Lower leg skin (tissue), 4 donors: ENCODE measurements around the gene ADRB2. TPM values are rescaled to one million over a fixed set of nuclear protein-coding genes. Genes with fewer than 3 reads are reported as not detected.

ENCODE experiments used
- DNase-seq, 2 donors: peaks; one replicate each; pipeline ENCODE4 v3.0.0-alpha.2; 2019; ENCODE audit warnings: low spot score in 2 of 2
- H3K4me3 ChIP-seq: fragments of 200-600 bp; sonication (generic); 2 replicates; pipeline ENCODE4 v1.5.1; 2017; ENCODE audit warnings: mild to moderate bottlenecking, low read depth; ENCODE audit not compliant: poor library complexity, severe bottlenecking
- POLR2A ChIP-seq, 2 donors: fragments of 450-650 bp; IDR thresholded peaks; one replicate each; pipeline ENCODE4 v1.6.1; 2016 to 2017; ENCODE audit warnings: antibody characterized with exemption in 2 of 2, mild to moderate bottlenecking in 1 of 2, moderate library complexity in 1 of 2
- WGBS, 2 donors: methylation state at CpG; one replicate each; pipeline ENCODE4 v1.1.5; 2018; 5-methylcytosine and 5-hydroxymethylcytosine counted together
- intact Hi-C: fragments of 100-400 bp; cut with DNase I; formaldehyde crosslinking; loops from one replicate; pipeline ENCODE4 v1.15.0; 2023; ENCODE audit warnings: low total_unique reads
- total RNA-seq, 4 donors: library from RNA; depleted of rRNA; stranded (reverse); fragments of >200 nt; gene quantifications; one replicate each; pipeline ENCODE4 v1.1.0, GENCODE V29; 2016
- TF ChIP-seq, protein P1 (sequence below), 3 donors: fragments of 450-650 bp; IDR thresholded peaks; one replicate each; pipeline ENCODE4 v1.5.1; 2016; ENCODE audit warnings: antibody characterized with exemption in 3 of 3, mild to moderate bottlenecking in 3 of 3, moderate library complexity in 2 of 3

Gene ADRB2
- total RNA-seq, 4 donors from 2014 or later, result 31.4 to 90.3 (median 42.9) TPM

DNA sequence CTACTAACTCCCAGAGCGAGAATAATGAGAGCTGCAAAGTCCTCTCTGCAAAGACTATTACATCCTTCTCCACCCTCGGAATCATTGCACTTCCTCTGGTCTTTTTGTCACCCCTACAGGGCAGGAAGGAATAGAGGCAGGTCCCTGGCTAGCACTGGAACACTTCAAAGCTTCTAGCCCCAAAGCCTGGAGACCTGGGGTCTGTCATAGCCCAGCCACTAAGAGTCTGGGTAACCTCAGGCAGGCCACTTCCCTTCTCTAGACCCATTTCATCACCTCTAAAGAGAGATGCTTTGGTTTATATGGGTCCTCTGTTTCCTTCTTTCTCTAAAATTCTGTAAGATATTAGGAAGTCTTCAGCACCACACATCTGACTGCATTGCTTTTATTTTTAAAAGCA, 6.7 kb downstream of the ADRB2 start:
- no peak for TF ChIP-seq POLR2A (IDR thresholded peaks at IDR 0.05)
- TF ChIP-seq, protein P1, sequence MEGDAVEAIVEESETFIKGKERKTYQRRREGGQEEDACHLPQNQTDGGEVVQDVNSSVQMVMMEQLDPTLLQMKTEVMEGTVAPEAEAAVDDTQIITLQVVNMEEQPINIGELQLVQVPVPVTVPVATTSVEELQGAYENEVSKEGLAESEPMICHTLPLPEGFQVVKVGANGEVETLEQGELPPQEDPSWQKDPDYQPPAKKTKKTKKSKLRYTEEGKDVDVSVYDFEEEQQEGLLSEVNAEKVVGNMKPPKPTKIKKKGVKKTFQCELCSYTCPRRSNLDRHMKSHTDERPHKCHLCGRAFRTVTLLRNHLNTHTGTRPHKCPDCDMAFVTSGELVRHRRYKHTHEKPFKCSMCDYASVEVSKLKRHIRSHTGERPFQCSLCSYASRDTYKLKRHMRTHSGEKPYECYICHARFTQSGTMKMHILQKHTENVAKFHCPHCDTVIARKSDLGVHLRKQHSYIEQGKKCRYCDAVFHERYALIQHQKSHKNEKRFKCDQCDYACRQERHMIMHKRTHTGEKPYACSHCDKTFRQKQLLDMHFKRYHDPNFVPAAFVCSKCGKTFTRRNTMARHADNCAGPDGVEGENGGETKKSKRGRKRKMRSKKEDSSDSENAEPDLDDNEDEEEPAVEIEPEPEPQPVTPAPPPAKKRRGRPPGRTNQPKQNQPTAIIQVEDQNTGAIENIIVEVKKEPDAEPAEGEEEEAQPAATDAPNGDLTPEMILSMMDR (IDR thresholded peaks at IDR 0.05), result no peak
- intact Hi-C loops, result no loop called here
- WGBS, 2 donors, result 60 to 66% methylated on average over 2 of the region's 2 CpGs
- no peak for DNase-seq
- H3K4me3 ChIP-seq, result no peak overlapping the region

DNA sequence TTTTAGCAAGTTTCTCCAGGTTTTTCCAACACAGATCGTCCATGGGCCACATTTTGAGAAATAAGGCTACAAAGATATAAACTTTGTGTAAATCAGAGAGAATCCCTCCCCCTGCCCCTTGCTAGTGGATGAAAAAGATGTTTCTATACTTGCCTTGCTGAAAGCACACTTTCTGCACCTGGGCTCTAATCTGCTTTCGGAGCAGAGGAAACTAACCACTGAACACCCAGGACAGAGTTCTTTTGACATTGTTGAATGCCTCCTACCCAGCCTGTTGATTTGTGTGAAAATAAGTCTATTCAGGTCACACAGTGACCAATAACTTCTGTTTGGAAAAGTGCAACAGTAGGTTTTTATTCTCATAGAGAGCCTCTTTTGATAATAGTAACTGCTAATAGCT, 7.5 kb downstream of the ADRB2 start:
- intact Hi-C loops, result no loop called here
- WGBS, 2 donors, result 77 to 93% methylated on average over 2 of the region's 2 CpGs
- H3K4me3 ChIP-seq, result no peak overlapping the region
- DNase-seq, result no peak
- TF ChIP-seq, protein P1 (IDR thresholded peaks at IDR 0.05), result no peak
- TF ChIP-seq POLR2A (IDR thresholded peaks at IDR 0.05), result no peak

DNA sequence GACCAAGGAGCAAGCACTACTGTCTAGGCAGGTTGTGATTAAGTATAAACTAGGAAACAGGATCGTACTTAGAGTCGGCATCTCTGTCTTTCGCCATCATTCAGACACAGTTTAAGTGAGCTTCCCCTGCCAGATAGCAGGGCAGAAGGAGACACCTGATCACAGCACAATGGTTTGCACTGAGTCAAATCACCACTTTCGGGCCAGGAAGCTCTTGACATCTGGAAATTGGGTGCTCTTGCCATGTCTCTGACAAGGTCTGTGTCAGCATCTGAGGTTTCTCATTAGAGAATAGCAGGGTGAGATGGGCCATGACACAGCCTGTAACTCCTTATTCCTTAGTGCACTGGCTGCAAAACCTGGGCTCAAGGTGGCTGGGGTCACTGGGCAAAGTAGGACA, 8.3 kb downstream of the ADRB2 start:
- no peak for DNase-seq
- intact Hi-C loops, result no loop called here
- 75 to 86% methylated on average over 4 of the region's 4 CpGs for WGBS, 2 donors
- H3K4me3 ChIP-seq, result no peak overlapping the region
- TF ChIP-seq, protein P1 (IDR thresholded peaks at IDR 0.05), result no peak
- TF ChIP-seq POLR2A (IDR thresholded peaks at IDR 0.05), result no peak

DNA sequence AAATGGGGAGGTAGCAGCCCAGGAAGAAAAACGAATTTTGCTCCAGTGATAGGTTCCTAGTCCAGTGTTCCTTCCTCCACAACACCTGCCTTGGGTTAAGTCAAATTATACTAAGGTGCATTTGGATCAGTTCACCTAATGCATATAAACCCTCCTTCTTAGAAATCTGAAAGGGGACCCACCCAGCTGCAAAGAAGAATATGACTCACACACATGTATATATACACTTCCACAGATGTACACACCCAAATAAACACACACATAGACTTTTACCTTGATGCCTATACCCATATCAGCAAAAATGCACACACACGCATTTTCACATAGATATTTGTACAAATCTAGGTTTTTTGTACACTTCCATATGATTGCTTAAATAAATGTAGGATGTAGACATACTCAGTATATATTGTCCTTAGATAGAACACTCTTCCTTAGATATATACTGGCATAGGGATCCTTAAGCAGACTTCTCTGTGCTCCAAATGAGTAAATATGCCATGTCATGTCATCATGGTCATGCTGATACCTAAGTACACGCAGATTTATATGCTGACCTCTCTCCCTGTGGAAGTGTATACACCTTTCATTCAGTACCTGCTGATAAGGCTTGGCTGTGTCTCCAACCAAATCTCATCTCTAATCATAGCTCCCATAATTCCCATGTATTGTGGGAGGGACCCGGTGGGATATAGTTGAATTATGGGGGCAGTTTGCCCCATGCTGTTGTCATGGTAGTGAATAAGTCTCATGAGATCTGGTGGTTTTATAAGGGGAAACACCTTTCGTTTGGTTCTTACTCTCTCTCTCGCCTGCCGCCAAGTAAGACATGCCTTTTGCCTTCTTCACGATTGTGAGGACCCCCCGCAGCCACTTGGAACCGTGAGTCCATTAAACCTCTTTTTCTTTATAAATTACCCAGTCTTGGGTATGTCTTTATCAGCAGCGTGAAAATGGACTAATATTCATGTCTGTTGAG, 10.2 kb downstream of the ADRB2 start:
- 87 to 89% methylated on average over 11 of the region's 11 CpGs for WGBS, 2 donors
- H3K4me3 ChIP-seq, result no peak overlapping the region
- intact Hi-C loops, result no loop called here
- TF ChIP-seq, protein P1 (IDR thresholded peaks at IDR 0.05), result no peak
- no peak for TF ChIP-seq POLR2A (IDR thresholded peaks at IDR 0.05)
- DNase-seq, result no peak

DNA sequence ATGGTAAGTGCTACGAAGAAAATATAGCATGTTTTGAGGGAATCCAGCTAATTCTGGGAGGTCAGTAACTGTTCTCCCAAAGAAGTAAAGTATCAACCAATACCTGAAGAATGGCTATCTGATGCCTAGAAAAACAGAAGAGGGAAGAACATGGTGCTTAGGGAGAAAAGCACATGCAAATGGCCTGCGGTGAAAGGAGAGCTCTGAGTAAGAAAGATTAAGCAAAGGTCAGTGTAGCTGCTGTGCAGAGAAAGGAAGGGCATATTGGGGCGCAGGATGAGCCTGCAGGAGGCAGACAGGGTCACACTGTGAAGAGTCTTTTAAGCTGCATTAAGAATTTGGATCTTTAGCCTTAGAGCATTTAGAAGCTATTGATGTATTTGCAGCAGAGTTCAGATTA, 11.0 kb downstream of the ADRB2 start:
- TF ChIP-seq, protein P1 (IDR thresholded peaks at IDR 0.05), result no peak
- no peak for TF ChIP-seq POLR2A (IDR thresholded peaks at IDR 0.05)
- H3K4me3 ChIP-seq, result no peak overlapping the region
- WGBS, 2 donors, result 94 to 97% methylated on average over 3 of the region's 3 CpGs
- DNase-seq, result no peak
- intact Hi-C loops, result no loop called here
